Measurements from ENCODE around the gene TBL2.
"Not testable (repeated sequence)": the region's sequence is repeated elsewhere in the genome, so short reads cannot be mapped to it uniquely, and the experiment has no call there.

DNA sequence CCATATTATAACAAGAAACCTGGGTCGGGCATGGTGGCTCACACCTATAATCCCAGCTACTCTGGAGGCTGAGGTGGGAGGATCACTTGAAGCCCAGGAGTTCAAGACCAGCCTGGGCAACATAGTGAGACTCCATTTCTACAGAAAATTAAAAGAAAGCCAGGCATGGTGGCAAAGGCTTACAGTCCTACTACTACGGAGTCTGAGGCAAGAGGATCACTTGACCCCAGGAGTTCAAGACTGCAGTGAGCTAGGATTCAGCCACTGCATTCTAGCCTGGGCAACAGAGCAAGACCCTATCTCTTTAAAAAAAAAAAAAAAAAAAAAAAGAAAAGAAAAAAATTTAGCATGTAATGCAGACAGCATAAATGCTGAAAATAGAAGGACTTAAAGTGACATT is 39.9 kb downstream of the TBL2 start:
- not testable (repeated sequence) for TF ChIP-seq ARNTL (CRISPR knock-in tag; IDR thresholded peaks at IDR 0.05; ENCODE audit: borderline replicate concordance, low read depth); ZNF8 (CRISPR knock-in tag; IDR thresholded peaks at IDR 0.05); BACH2 (CRISPR knock-in tag; IDR thresholded peaks at IDR 0.05; ENCODE audit: borderline replicate concordance)
- TF ChIP-seq, protein P1, sequence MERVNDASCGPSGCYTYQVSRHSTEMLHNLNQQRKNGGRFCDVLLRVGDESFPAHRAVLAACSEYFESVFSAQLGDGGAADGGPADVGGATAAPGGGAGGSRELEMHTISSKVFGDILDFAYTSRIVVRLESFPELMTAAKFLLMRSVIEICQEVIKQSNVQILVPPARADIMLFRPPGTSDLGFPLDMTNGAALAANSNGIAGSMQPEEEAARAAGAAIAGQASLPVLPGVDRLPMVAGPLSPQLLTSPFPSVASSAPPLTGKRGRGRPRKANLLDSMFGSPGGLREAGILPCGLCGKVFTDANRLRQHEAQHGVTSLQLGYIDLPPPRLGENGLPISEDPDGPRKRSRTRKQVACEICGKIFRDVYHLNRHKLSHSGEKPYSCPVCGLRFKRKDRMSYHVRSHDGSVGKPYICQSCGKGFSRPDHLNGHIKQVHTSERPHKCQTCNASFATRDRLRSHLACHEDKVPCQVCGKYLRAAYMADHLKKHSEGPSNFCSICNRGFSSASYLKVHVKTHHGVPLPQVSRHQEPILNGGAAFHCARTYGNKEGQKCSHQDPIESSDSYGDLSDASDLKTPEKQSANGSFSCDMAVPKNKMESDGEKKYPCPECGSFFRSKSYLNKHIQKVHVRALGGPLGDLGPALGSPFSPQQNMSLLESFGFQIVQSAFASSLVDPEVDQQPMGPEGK (CRISPR knock-in tag; IDR thresholded peaks at IDR 0.05; ENCODE audit: borderline replicate concordance) = not testable (repeated sequence)
